ENCODE results near the gene MTMR11.

MTMR11 gene

GRCh38 chr1:149934356-149934755 lies 2.3 kb downstream of the MTMR11 start:
- no peak for DNase-seq (ENCODE audit: low read depth in 2 of 2)

GRCh38 chr1:149933208-149933607 lies 3.5 kb downstream of the MTMR11 start:
- no peak for DNase-seq (ENCODE audit: low read depth in 2 of 2)

- no peak for DNase-seq (ENCODE audit: low read depth in 2 of 2)
These were observed 4.2 kb downstream of the MTMR11 start for GRCh38 chr1:149932474-149932873.

DNA sequence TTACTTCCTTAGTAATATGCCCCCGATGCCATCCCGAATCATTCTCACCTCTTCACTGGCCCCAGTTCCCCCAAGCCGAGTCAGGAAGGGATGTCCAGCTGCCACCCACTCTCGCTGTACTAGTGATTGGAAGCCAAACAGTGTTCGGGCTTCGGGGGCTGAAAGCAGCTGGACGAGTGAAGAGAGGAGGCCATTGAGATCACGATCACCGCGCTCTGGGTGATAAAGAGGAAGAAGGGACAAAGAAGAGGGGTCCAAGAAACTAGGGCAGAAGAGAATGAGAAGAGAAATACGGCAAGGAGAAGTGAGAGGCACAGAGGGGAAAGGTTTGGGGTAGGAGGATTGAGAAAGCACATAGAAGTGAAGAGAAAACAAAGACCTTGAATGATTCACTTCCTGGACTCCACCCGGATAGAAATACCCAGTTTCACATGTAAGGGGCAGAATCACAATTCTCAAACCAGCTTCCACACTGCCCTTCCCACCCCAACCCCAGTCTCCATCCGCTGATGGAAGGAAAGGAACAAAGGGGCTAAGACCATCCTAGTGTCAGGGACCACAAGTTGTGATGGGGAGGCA lies 5.4 kb downstream of the MTMR11 start:
- DNase-seq (ENCODE audit: low read depth in 2 of 2) = no peak

DNA sequence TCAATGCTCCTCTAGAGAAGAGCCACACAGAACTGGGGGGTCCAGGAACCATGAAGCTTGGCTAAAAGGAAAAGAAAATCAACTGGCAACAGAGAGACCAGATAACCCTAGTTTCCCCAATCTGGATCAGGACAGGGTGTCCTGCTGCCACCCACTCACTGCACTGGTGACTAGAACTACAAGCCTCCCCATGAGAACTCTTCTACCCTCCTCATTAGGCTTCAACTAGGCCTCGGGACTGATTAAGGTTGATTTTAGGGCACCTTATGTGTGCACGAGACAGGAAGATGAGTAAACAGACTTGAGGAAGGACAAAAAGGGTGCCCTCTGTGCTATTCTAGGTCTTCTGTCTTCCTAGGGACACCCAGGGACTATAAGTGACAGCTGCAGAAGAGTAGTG lies 6.8 kb downstream of the MTMR11 start:
- no peak for DNase-seq (ENCODE audit: low read depth in 2 of 2)

DNA sequence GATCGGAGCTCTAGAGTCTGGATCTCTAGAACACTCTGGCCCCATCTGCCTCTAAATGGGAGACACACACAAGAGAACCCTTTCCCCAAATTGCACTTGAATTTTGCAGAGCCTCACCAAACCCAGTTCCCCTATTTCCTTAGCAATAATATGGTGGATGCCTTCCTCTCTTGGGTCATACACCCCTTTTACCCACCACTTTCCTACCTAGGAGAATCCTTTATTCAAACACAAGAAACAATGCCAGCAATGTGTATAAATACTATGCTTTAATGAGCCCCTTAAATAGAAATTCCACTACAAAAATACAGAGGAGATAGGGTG lies 8.3 kb downstream of the MTMR11 start:
- no peak for DNase-seq (ENCODE audit: low read depth in 2 of 2)

GRCh38 chr1:149927563-149928400 lies 8.9 kb downstream of the MTMR11 start, which contains the start of gene SF3B4:
TSS of gene SF3B4 (minus strand) at chr1:149927803. CDS start at chr1:149927759, 44 bp downstream.
- DNase-seq (ENCODE audit: low read depth in 2 of 2) = peak; percentile 88 to 91

GRCh38 chr1:149927056-149927562 lies 9.6 kb downstream of the MTMR11 start:
- no peak for DNase-seq (ENCODE audit: low read depth in 2 of 2)

GRCh38 chr1:149926296-149926695 lies 10.4 kb downstream of the MTMR11 start:
- no peak for DNase-seq (ENCODE audit: low read depth in 2 of 2)

GRCh38 chr1:149925751-149926150 lies 10.9 kb downstream of the MTMR11 start:
- no peak for DNase-seq (ENCODE audit: low read depth in 2 of 2)

GRCh38 chr1:149925345-149925744 lies 11.3 kb downstream of the MTMR11 start:
- no peak for DNase-seq (ENCODE audit: low read depth in 2 of 2)

GRCh38 chr1:149923626-149924025 lies 13.1 kb downstream of the MTMR11 start:
- no peak for DNase-seq (ENCODE audit: low read depth in 2 of 2)

DNA sequence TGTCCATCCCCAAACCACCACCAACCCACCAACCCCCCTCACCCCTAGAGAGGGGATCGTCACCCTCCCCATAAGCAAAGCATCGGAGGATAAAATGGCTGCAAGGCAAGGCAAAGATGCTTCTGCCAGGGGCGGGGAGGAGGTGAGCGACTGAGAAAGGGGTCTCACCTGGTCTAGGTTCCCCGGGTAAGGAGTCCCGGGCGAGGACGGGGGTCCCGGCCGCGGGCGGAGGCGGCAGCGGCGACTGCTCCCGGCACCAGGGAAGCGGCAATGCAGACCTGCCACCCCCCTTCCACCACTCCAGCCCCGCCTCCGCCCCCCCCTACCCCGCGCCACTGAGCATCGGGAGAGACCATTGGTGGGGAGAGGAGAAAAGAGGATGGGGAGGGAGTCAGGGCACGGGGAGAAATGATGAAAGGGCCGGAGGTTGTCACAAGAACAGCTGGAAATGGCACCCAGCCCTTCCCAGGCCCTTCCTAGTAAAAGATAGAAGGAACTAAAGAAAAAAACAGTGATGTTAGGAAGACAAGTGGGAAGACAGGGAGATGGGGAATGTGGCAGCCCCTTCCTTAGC lies 19.0 kb downstream of the MTMR11 start, which contains the start of gene SV2A:
TSS of gene SV2A (minus strand) at position 274 of the 574 bp plus-strand sequence. CDS start 4,004 bp downstream, outside the sequence.
- DNase-seq (ENCODE audit: low read depth in 2 of 2) = peak; percentile 31 to 47

- DNase-seq (ENCODE audit: low read depth in 2 of 2) = no peak
These were observed 19.8 kb downstream of the MTMR11 start for GRCh38 chr1:149916898-149917252.

DNA sequence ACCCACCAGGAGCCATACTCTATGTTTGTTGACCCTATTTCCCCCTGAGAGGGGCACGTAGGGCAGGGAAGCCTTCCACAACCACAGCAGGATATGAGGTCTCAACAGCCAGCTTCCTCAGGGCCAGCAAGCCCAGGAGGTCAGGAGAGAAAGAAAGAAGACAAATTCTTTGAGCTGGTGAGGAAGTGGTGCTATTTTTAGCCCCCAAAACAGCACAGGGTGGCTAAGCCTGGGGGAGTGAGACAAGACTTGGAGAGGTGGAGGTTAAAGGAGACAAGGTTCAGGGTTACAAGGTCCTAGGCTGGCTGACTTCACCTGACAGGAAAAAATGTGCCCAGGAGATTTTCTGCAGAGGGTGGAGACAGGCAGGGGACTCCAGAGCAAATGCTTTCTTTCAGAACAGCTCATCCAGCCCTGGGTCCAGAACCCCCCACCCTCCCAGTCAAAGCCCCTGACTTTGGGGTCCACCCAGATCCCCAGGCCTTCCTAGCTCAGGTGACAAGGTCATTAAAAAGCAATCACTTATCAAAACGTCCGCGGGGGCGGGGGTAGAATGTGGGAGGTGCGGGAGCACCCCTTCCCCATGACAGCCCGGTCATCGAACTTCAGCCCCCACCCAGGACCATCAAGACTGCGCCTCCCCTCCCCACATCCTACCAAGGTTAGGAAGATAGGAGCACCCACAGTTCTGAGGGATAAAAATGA lies 20.3 kb downstream of the MTMR11 start:
- DNase-seq (ENCODE audit: low read depth in 2 of 2) = no peak

GRCh38 chr1:149915429-149916192 lies 21.1 kb downstream of the MTMR11 start:
- no peak for DNase-seq (ENCODE audit: low read depth in 2 of 2)

DNA sequence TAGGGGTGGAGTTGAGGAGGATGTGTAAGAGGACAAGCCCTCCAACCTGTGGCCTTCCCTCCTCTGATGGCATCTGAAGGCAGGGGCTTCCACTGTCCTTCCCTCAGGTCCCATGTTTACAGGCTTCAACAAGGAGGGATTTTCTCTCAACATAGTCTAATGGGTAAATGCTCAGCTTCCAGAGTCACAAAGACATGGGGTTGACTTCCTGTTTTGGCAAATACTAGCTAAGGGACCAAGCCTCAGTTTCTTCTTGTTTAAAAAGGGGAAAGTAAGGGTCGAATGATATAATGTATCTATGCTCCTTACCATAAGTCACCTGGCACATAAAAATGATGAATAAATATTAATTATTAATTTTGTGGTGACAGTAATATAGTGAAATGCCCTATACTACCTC lies 22.1 kb downstream of the MTMR11 start:
- DNase-seq (ENCODE audit: low read depth in 2 of 2) = no peak

DNA sequence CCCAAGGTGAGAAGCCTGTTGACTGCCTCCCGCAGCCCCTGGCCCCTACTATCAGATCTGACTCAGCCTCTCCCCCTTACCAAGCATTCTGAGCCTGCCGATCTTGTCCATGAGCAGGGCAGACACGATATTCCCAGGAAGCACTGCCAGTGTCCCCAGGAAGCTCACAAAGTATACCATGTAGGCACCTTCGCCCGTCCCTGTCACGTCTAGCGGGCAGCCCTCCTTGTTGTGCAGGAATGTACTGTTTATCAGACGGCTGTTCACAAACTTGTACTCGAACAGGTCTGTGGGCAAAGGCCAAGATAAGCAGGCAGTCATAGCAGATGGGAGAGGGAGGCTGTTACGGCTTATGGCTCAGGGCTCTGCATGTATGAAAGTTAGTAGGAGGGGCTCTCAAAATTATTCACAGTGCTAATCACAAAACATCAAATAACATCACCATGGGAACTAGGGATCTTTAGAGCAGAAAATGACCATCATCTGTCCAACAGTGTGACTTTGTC lies 30.1 kb downstream of the MTMR11 start:
- DNase-seq (ENCODE audit: low read depth in 2 of 2) = no peak

DNA sequence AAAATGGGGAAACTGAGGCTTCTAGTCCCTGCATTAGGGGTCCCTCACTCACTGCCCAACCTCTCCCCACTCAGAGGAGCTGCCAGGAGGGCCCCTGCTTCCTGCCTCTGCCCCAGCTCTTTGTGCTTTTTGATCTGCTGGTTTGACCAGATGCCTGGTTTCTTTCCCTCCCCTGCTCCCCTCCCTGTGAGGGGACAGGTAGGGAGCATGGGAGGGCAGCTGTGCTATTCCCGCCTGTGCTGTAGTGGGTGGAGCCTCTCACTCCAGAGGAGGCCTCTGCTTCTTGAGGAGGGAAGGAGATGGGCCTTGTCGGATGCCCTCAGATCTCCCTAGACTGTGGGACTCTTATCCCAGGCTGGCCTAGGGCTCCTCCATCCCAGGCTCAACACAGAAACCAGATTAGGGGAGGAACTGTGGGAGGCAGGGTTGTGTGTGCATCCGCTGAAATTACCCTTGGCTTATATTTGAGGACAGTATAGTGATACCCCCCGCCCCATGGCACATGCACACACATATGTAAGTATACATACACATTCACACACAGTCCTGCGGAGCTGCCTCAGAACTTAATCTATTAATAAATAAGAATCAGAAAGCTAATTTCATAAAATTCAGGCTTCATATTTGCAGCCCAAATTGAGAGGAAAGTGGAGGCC lies 32.7 kb downstream of the MTMR11 start:
- no peak for DNase-seq (ENCODE audit: low read depth in 2 of 2)

- DNase-seq (ENCODE audit: low read depth in 2 of 2) = peak; percentile 61 to 63
These were observed 37.0 kb downstream of the MTMR11 start, which contains the start of gene BOLA1 for GRCh38 chr1:149899460-149900284. TSS of gene BOLA1 (plus strand) at chr1:149899568. CDS start at chr1:149900060, 492 bp downstream.
